ENCODE results near the gene SH3RF3.

Gene SH3RF3

DNA sequence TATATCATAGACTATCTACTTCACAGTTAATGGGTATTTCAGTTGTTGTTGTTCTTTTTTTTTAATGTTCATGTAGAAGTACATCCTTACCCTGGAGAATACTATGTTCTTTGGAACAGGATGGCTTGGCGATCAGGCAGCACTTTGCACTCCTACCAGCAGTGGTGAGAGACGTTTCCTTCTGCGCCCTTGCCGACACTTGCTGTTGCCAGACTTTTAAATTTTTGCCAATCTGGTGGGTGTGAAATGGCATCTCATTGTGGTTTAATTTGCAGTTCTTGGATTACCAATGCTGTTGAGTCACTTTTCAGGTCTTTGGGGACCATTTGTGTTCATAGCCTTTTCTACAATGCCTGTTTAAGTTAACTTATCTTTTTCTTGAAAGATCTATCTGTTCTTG lies 197.3 kb downstream of the SH3RF3 start:
- DNase-seq (ENCODE audit: low spot score) = no peak
- no peaks in the 10 kb centered on the region for H3K79me1 ChIP-seq (ENCODE audit: low read depth, low read length)
- H3K23ac ChIP-seq (ENCODE audit: low read depth, low read length, poor library complexity) = no peak overlapping the region
- no peak overlapping the region for H2AFZ ChIP-seq (ENCODE audit: low read length)
- no peak overlapping the region for H3K4me3 ChIP-seq (ENCODE audit: low read length in 2 of 2)
- no peak overlapping the region for H3K18ac ChIP-seq (ENCODE audit: low read length)
- no peak overlapping the region for H2BK12ac ChIP-seq (ENCODE audit: low read length)
- H2BK120ac ChIP-seq (ENCODE audit: low read depth, low read length) = no peak overlapping the region
- no peak overlapping the region for H3K4me2 ChIP-seq (ENCODE audit: insufficient read depth, low read length, poor library complexity, severe bottlenecking)
- no peaks in the 10 kb centered on the region for H3K36me3 ChIP-seq (replicated peaks in 1 of 2; ENCODE audit: control insufficient read depth in 2 of 2, insufficient read depth in 2 of 2, low read length in 2 of 2)
- H3K4me1 ChIP-seq (ENCODE audit: control insufficient read depth in 2 of 2, insufficient read depth in 1 of 2, low read depth in 1 of 2, low read length in 2 of 2) = no peaks in the 10 kb centered on the region
- no peak overlapping the region for H3K9ac ChIP-seq (ENCODE audit: low read depth, low read length, poor library complexity)
- H3K27ac ChIP-seq (replicated peaks; ENCODE audit: low read length) = no peak overlapping the region
- WGBS, 2 donors (ENCODE audit: extremely low coverage in 2 of 2, insufficient read length in 2 of 2, insufficient replicate concordance in 1 of 2) = no CpG with 5 or more reads among the region's 4 CpGs
- H3K4ac ChIP-seq (ENCODE audit: low read length) = no peak overlapping the region
- no peak overlapping the region for H2AK5ac ChIP-seq (ENCODE audit: low read depth, low read length)
- no peaks in the 10 kb centered on the region for H3K27me3 ChIP-seq (ENCODE audit: control insufficient read depth in 3 of 3, insufficient read depth in 3 of 3, low read depth in 1 of 3, low read length in 3 of 3)
- H2BK5ac ChIP-seq (ENCODE audit: low read length) = no peak overlapping the region
- H4K91ac ChIP-seq (ENCODE audit: low read depth, low read length, poor library complexity) = no peak overlapping the region
- H4K8ac ChIP-seq (ENCODE audit: low read depth, low read length) = no peak overlapping the region
- no peak overlapping the region for H2BK15ac ChIP-seq (ENCODE audit: low read length)
- H3K14ac ChIP-seq (ENCODE audit: low read length) = no peak overlapping the region
- peaks cover 3 to 4% of the 10 kb centered on the region in 2 donors for H3K9me3 ChIP-seq (replicated peaks in 1 of 2; ENCODE audit: control insufficient read depth in 2 of 2, insufficient read depth in 1 of 2, low read depth in 1 of 2, low read length in 2 of 2)

DNA sequence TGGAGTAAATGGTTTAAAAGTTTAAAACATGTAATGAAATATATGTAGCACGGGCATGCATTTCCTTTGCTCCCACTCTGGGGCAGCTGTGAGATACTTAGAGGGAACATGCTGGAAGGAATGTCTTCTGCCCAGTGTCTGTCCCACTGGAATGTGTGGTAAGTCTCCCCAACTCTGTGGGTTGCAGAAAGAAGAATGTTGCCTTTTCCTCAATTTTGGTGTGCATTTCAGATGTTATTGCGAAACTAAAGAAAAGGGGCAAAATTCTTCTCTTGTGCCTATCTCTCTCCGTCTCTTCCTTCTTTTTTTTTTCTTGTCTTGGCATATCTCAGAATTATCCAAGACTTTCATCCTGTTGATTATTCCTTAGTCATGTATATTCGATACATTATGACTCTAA lies 201.1 kb downstream of the SH3RF3 start:
- no peak for DNase-seq (ENCODE audit: low spot score)
- Histone ChIP-seq H4K91ac (ENCODE audit: low read depth, low read length, poor library complexity) (no peak overlapping the region), H3K36me3 (replicated peaks in 1 of 2; ENCODE audit: control insufficient read depth in 2 of 2, insufficient read depth in 2 of 2, low read length in 2 of 2) (no peaks in the 10 kb centered on the region)

DNA sequence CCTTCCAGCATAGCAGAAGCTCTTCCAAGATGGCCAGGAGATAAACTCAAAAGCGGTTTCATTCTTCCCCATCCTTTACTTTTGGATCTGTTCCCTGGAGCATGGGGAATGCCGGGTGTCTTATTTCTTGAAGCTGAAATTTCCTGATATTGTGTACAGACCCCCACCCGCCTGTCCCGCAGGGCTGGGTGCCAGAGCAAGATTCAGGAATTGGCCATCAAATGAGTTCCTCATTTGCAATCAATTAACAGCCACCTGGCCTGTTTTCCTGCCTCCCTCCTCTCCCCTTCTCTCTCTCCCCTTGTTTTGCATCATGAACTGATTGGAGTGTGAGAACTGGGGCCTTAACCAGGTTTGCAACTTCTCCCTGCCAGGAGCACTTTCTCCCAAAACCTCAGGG lies 202.1 kb downstream of the SH3RF3 start:
- H3K18ac ChIP-seq (ENCODE audit: low read length) = no peak overlapping the region
- no peak overlapping the region for H3K27ac ChIP-seq (replicated peaks; ENCODE audit: low read length)
- no CpG with 5 or more reads among the region's 4 CpGs for WGBS, 2 donors (ENCODE audit: extremely low coverage in 2 of 2, insufficient read length in 2 of 2, insufficient replicate concordance in 1 of 2)
- no peak overlapping the region for H2AK5ac ChIP-seq (ENCODE audit: low read depth, low read length)
- H3K27me3 ChIP-seq (ENCODE audit: control insufficient read depth in 3 of 3, insufficient read depth in 3 of 3, low read depth in 1 of 3, low read length in 3 of 3) = no peaks in the 10 kb centered on the region
- H3K4ac ChIP-seq (ENCODE audit: low read length) = no peak overlapping the region
- H3K23ac ChIP-seq (ENCODE audit: low read depth, low read length, poor library complexity) = no peak overlapping the region
- H2BK120ac ChIP-seq (ENCODE audit: low read depth, low read length) = no peak overlapping the region
- no peak overlapping the region for H4K8ac ChIP-seq (ENCODE audit: low read depth, low read length)
- no peak overlapping the region for H3K9ac ChIP-seq (ENCODE audit: low read depth, low read length, poor library complexity)
- H4K91ac ChIP-seq (ENCODE audit: low read depth, low read length, poor library complexity) = no peak overlapping the region
- no peaks in the 10 kb centered on the region for H3K36me3 ChIP-seq (replicated peaks in 1 of 2; ENCODE audit: control insufficient read depth in 2 of 2, insufficient read depth in 2 of 2, low read length in 2 of 2)
- no peak overlapping the region for H2BK12ac ChIP-seq (ENCODE audit: low read length)
- no peaks in the 10 kb centered on the region for H3K79me1 ChIP-seq (ENCODE audit: low read depth, low read length)
- no peak for DNase-seq (ENCODE audit: low spot score)
- no peak overlapping the region for H3K4me3 ChIP-seq (ENCODE audit: low read length in 2 of 2)
- H2BK5ac ChIP-seq (ENCODE audit: low read length) = no peak overlapping the region
- H2AFZ ChIP-seq (ENCODE audit: low read length) = no peak overlapping the region
- H3K9me3 ChIP-seq (replicated peaks in 1 of 2; ENCODE audit: control insufficient read depth in 2 of 2, insufficient read depth in 1 of 2, low read depth in 1 of 2, low read length in 2 of 2) = no peaks in the 10 kb centered on the region
- H2BK15ac ChIP-seq (ENCODE audit: low read length) = no peak overlapping the region
- H3K4me2 ChIP-seq (ENCODE audit: insufficient read depth, low read length, poor library complexity, severe bottlenecking) = no peak overlapping the region
- H3K4me1 ChIP-seq (ENCODE audit: control insufficient read depth in 2 of 2, insufficient read depth in 1 of 2, low read depth in 1 of 2, low read length in 2 of 2) = peaks cover 9 to 18% of the 10 kb centered on the region in 2 donors
- no peak overlapping the region for H3K14ac ChIP-seq (ENCODE audit: low read length)

More for the DNA sequence above, 201.1 kb downstream of the SH3RF3 start:
- no peak overlapping the region for H3K23ac ChIP-seq (ENCODE audit: low read depth, low read length, poor library complexity)
- no peak overlapping the region for H2BK15ac ChIP-seq (ENCODE audit: low read length)
- H4K8ac ChIP-seq (ENCODE audit: low read depth, low read length) = no peak overlapping the region
- H3K79me1 ChIP-seq (ENCODE audit: low read depth, low read length) = no peaks in the 10 kb centered on the region
- no peak overlapping the region for H3K9ac ChIP-seq (ENCODE audit: low read depth, low read length, poor library complexity)
- H2BK5ac ChIP-seq (ENCODE audit: low read length) = no peak overlapping the region
- H2BK120ac ChIP-seq (ENCODE audit: low read depth, low read length) = no peak overlapping the region
- H3K27ac ChIP-seq (replicated peaks; ENCODE audit: low read length) = no peak overlapping the region
- H3K4me1 ChIP-seq (ENCODE audit: control insufficient read depth in 2 of 2, insufficient read depth in 1 of 2, low read depth in 1 of 2, low read length in 2 of 2) = peaks cover 9 to 18% of the 10 kb centered on the region in 2 donors
- no peak overlapping the region for H2AFZ ChIP-seq (ENCODE audit: low read length)
- H3K18ac ChIP-seq (ENCODE audit: low read length) = no peak overlapping the region
- H2BK12ac ChIP-seq (ENCODE audit: low read length) = no peak overlapping the region
- WGBS, 2 donors (ENCODE audit: extremely low coverage in 2 of 2, insufficient read length in 2 of 2, insufficient replicate concordance in 1 of 2) = no CpG with 5 or more reads among the region's 4 CpGs
- H3K4ac ChIP-seq (ENCODE audit: low read length) = no peak overlapping the region
- no peak overlapping the region for H3K4me2 ChIP-seq (ENCODE audit: insufficient read depth, low read length, poor library complexity, severe bottlenecking)
- H3K9me3 ChIP-seq (replicated peaks in 1 of 2; ENCODE audit: control insufficient read depth in 2 of 2, insufficient read depth in 1 of 2, low read depth in 1 of 2, low read length in 2 of 2) = no peaks in the 10 kb centered on the region
- H2AK5ac ChIP-seq (ENCODE audit: low read depth, low read length) = no peak overlapping the region
- H3K4me3 ChIP-seq (ENCODE audit: low read length in 2 of 2) = no peak overlapping the region
- H3K14ac ChIP-seq (ENCODE audit: low read length) = no peak overlapping the region
- no peaks in the 10 kb centered on the region for H3K27me3 ChIP-seq (ENCODE audit: control insufficient read depth in 3 of 3, insufficient read depth in 3 of 3, low read depth in 1 of 3, low read length in 3 of 3)

DNA sequence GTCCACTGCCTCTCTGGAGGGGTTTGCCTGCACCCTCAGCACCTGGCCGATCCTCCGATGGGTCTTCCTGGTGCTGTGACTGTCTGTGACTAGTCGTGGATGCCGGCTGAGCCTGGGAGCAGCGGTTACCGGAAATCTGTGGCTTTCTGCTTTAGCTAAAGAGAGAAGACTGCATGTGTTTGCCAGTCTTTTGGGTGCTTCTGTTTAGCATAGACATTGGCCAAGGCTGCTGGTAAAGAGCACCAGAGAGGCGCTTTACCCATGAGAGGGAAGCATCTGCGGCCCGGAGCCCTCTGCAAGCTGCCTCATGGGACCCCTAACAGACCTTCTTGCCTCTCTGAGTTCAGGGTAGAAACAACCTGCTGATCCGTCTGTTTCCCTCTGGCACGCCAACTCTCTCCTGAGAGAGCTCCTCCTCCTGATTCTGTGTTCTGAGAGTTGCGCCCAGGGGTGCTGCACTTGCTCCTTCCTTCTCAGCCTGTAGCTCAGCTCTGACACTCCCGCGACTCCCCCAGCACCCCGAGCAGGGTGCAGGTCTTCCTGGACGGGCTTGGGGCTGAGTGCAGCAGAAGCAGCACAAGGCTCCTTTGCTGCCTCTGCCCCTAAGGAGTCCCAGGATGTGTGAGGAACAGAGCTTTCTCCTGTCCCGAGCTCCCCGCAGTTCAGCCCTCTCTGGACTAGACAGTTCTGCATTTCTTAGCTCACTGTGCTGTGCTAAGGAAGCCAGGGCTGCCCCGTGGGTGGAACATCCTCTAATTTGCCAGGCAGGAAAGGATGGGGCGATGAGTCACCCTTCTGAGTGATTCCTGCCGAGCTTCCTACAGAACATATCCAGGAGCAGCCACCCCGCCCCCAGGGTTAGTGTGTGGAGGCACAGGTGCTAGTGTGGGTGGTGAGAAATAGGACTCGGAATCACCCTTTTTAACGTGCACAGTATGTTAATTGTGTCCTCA lies 203.2 kb downstream of the SH3RF3 start:
- peak; percentile 9 for DNase-seq (ENCODE audit: low spot score)
- Histone ChIP-seq H3K79me1 (ENCODE audit: low read depth, low read length) (no peaks in the 10 kb centered on the region), H2BK15ac (ENCODE audit: low read length) (no peak overlapping the region), H2AFZ (ENCODE audit: low read length) (peak overlapping the region; percentile 57), H2BK12ac (ENCODE audit: low read length) (no peak overlapping the region), H3K4me1 (ENCODE audit: control insufficient read depth in 2 of 2, insufficient read depth in 1 of 2, low read depth in 1 of 2, low read length in 2 of 2) (peaks cover 9 to 18% of the 10 kb centered on the region in 2 donors), H3K14ac (ENCODE audit: low read length) (no peak overlapping the region), H3K36me3 (replicated peaks in 1 of 2; ENCODE audit: control insufficient read depth in 2 of 2, insufficient read depth in 2 of 2, low read length in 2 of 2) (no peaks in the 10 kb centered on the region), H3K27ac (replicated peaks; ENCODE audit: low read length) (no peak overlapping the region), H3K4ac (ENCODE audit: low read length) (no peak overlapping the region), H3K27me3 (ENCODE audit: control insufficient read depth in 3 of 3, insufficient read depth in 3 of 3, low read depth in 1 of 3, low read length in 3 of 3) (no peaks in the 10 kb centered on the region), H3K4me3 (ENCODE audit: low read length in 2 of 2) (no peak overlapping the region), H4K91ac (ENCODE audit: low read depth, low read length, poor library complexity) (no peak overlapping the region), H3K18ac (ENCODE audit: low read length) (peak overlapping the region; percentile 78), H4K8ac (ENCODE audit: low read depth, low read length) (no peak overlapping the region), H3K9ac (ENCODE audit: low read depth, low read length, poor library complexity) (no peak overlapping the region), H2AK5ac (ENCODE audit: low read depth, low read length) (no peak overlapping the region), H3K4me2 (ENCODE audit: insufficient read depth, low read length, poor library complexity, severe bottlenecking) (no peak overlapping the region), H2BK5ac (ENCODE audit: low read length) (no peak overlapping the region), H2BK120ac (ENCODE audit: low read depth, low read length) (no peak overlapping the region), H3K23ac (ENCODE audit: low read depth, low read length, poor library complexity) (no peak overlapping the region), H3K9me3 (replicated peaks in 1 of 2; ENCODE audit: control insufficient read depth in 2 of 2, insufficient read depth in 1 of 2, low read depth in 1 of 2, low read length in 2 of 2) (no peaks in the 10 kb centered on the region)
- WGBS, 2 donors (ENCODE audit: extremely low coverage in 2 of 2, insufficient read length in 2 of 2, insufficient replicate concordance in 1 of 2) = no CpG with 5 or more reads among the region's 24 CpGs
